Effector memory CD4-positive, alpha-beta T cell (primary cell): ENCODE measurements around the gene CPNE6.

Experiments
- DNase-seq, 3 donors: peaks; one replicate each; pipeline ENCODE4 v3.0.0-alpha.2; 2020
- H3K27ac ChIP-seq: 2 replicates; pipeline ENCODE4 v1.7.0; 2013; ENCODE audit warnings: mild to moderate bottlenecking, low read length, moderate library complexity; ENCODE audit not compliant: insufficient read depth, poor library complexity, severe bottlenecking
- H3K27me3 ChIP-seq: replicated peaks from 2 replicates; pipeline ENCODE4 v1.7.0; 2013; ENCODE audit warnings: mild to moderate bottlenecking, low read length; ENCODE audit not compliant: insufficient read depth, control insufficient read depth, poor library complexity, severe bottlenecking
- H3K36me3 ChIP-seq: 2 replicates; pipeline ENCODE4 v1.7.0; 2013; ENCODE audit warnings: mild to moderate bottlenecking, low read length, moderate library complexity; ENCODE audit not compliant: control insufficient read depth, insufficient read depth
- H3K4me1 ChIP-seq: 2 replicates; pipeline ENCODE4 v1.7.0; 2013; ENCODE audit warnings: low read length, mild to moderate bottlenecking; ENCODE audit not compliant: control insufficient read depth, insufficient read depth, poor library complexity, severe bottlenecking
- H3K4me3 ChIP-seq: 2 replicates; pipeline ENCODE4 v1.7.0; 2013; ENCODE audit warnings: low read length, low read depth, mild to moderate bottlenecking; ENCODE audit not compliant: insufficient read depth, poor library complexity, severe bottlenecking
- H3K9me3 ChIP-seq: 2 replicates; pipeline ENCODE4 v1.7.0; 2013; ENCODE audit warnings: mild to moderate bottlenecking, low read length, moderate library complexity; ENCODE audit not compliant: control insufficient read depth

The CPNE6 gene

GRCh38 chr14:24076302-24076601 lies 4.9 kb downstream of the CPNE6 start:
- Histone ChIP-seq H3K4me3 (no peak overlapping the region), H3K27ac (no peak overlapping the region), H3K4me1 (peaks cover 8% of the 10 kb centered on the region), H3K9me3 (no peaks in the 10 kb centered on the region), H3K27me3 (no peaks in the 10 kb centered on the region), H3K36me3 (no peaks in the 10 kb centered on the region)
- no peak for DNase-seq

DNA sequence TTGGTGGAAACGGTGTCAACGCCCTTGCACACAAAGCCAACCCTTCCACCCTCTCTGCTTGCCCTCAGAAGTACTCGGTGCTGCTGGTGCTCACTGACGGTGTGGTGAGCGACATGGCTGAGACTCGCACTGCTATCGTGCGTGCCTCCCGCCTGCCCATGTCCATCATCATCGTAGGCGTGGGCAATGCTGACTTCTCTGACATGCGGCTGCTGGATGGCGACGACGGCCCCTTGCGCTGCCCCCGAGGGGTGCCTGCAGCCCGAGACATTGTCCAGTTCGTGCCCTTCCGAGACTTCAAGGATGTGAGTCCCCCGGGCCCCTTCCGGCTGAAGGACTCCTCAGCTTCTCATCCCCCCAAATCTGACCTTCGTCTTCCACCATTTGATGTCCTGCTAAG lies 5.7 kb downstream of the CPNE6 start:
- peaks cover 12% of the 10 kb centered on the region for H3K4me1 ChIP-seq
- DNase-seq = no peak
- H3K4me3 ChIP-seq = no peak overlapping the region
- H3K27me3 ChIP-seq = no peaks in the 10 kb centered on the region
- no peaks in the 10 kb centered on the region for H3K36me3 ChIP-seq
- no peak overlapping the region for H3K27ac ChIP-seq
- no peaks in the 10 kb centered on the region for H3K9me3 ChIP-seq

DNA sequence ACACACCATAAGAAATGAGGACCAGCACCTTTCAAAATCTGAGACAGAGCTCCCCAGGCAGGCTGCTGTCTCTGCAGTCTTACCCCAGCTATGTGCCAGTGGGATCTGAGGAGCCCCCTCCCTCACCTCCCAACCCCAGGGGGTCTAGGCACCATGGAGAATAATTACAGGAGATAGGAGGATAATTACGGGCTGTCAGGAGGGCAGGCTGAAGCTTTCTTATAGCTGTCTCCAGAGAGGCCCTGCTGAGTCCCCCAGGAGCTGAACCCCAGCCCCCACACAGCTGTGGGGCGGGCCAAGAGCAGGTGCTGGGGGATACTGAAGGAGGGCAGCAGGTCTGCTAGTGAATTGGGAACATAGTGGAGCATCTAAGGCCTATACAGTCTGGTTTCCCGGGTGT lies 6.8 kb downstream of the CPNE6 start:
- no peak overlapping the region for H3K27ac ChIP-seq
- DNase-seq = no peak
- H3K27me3 ChIP-seq = no peaks in the 10 kb centered on the region
- no peaks in the 10 kb centered on the region for H3K36me3 ChIP-seq
- no peaks in the 10 kb centered on the region for H3K9me3 ChIP-seq
- H3K4me1 ChIP-seq = peaks cover 12% of the 10 kb centered on the region
- no peak overlapping the region for H3K4me3 ChIP-seq

GRCh38 chr14:24079491-24080141 lies 8.3 kb downstream of the CPNE6 start:
- no peaks in the 10 kb centered on the region for H3K9me3 ChIP-seq
- DNase-seq = no peak
- H3K27ac ChIP-seq = no peak overlapping the region
- no peaks in the 10 kb centered on the region for H3K36me3 ChIP-seq
- H3K4me3 ChIP-seq = no peak overlapping the region
- H3K4me1 ChIP-seq = peaks cover 12% of the 10 kb centered on the region
- H3K27me3 ChIP-seq = no peaks in the 10 kb centered on the region

- no peaks in the 10 kb centered on the region for H3K36me3 ChIP-seq
- peaks cover 12% of the 10 kb centered on the region for H3K4me1 ChIP-seq
- H3K4me3 ChIP-seq = no peak overlapping the region
- no peak overlapping the region for H3K27ac ChIP-seq
- no peaks in the 10 kb centered on the region for H3K9me3 ChIP-seq
- no peaks in the 10 kb centered on the region for H3K27me3 ChIP-seq
- DNase-seq = no peak
Observed at GRCh38 chr14:24080142-24080530, 8.8 kb downstream of the CPNE6 start.

DNA sequence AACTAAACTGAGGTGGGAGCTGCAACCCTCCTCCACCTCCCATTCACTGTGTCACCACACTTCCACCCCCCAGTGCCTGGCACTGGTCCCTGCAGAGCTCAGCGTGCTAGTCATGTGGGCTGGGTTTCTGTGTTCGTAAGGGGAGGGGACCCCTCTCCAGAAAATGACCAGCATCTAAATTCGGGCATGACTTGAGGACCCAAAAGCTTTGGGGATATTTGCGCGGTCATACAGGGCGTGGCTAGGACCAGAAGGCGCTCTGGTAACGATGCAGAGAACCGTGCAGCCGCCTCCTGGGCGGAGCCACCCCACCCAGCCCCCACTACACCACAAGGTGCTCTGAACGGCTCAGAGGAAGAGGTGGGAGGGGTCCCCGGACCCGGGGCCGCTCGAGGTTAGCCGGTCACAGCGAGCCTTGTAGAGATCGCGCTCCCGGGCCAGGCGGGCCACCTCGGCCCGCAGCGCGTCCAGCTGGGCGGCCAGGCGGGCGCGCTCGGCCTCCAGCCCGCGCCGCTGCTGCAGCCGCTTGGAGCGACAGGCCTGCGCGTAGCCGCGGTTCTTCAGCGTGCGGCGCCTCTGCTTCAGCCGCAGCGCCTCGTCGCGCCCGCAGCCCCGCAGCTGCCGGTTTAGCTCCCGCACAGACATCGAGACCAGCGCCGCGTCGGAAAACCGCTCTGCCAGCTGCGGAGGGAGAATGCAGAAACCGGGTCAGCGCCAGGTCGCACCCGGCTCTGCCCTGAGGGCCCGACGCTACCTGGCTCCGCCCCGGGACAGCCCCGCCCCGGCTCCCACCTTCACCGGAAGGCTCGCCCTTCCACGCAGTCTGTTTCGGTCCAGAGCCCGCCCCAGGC lies 9.8 kb downstream of the CPNE6 start:
- Histone ChIP-seq H3K4me1 (peaks cover 12% of the 10 kb centered on the region), H3K4me3 (peak overlapping the region; percentile 80), H3K9me3 (no peaks in the 10 kb centered on the region), H3K36me3 (no peaks in the 10 kb centered on the region), H3K27ac (peak overlapping the region; percentile 43), H3K27me3 (no peaks in the 10 kb centered on the region)
- peak; percentile 25 to 49 (median 43) for DNase-seq

- H3K36me3 ChIP-seq = no peaks in the 10 kb centered on the region
- no peaks in the 10 kb centered on the region for H3K9me3 ChIP-seq
- H3K27me3 ChIP-seq = no peaks in the 10 kb centered on the region
- no peak for DNase-seq
- peak overlapping the region; percentile 80 for H3K4me3 ChIP-seq
- H3K4me1 ChIP-seq = peaks cover 12% of the 10 kb centered on the region
- peak overlapping the region; percentile 43 for H3K27ac ChIP-seq
Observed at GRCh38 chr14:24081739-24082211, 10.4 kb downstream of the CPNE6 start.

DNA sequence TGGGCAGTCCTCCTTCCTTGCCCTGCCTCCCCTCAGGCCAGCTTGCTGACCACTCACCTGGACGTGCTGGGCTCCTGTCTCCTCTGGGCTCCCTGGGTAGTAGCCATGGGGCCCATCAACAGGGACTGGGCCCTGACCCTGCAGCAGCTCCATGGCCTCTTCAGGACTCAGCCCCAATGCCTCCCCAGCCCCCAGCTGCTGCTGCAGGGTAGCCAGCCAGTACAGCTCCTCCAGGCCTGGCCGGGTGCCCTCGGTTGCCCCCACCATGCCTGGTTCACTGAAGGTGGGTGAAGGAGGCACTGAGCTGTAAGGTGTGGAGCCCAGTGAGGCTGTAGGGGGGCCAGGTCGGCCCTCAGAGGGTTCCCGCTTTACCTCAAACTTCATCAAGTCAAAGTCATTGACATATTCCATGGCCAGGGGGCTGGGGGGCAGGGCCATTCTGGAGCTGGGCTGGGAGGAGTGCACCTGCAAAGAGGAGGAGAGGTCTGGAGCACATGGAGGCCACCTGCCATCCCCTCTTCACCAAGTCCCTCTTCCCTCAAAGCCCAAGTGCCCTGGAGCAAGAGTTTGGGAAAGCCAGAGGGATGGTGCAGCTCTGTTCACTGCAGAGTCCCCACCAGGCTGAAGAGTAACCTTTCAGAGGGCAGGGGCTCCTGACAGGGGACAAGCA lies 11.2 kb downstream of the CPNE6 start:
- H3K36me3 ChIP-seq = no peaks in the 10 kb centered on the region
- no peak overlapping the region for H3K4me3 ChIP-seq
- no peaks in the 10 kb centered on the region for H3K27me3 ChIP-seq
- H3K9me3 ChIP-seq = no peaks in the 10 kb centered on the region
- H3K4me1 ChIP-seq = peaks cover 12% of the 10 kb centered on the region
- no peak for DNase-seq
- no peak overlapping the region for H3K27ac ChIP-seq

- H3K27me3 ChIP-seq = no peaks in the 10 kb centered on the region
- H3K27ac ChIP-seq = no peak overlapping the region
- H3K36me3 ChIP-seq = no peaks in the 10 kb centered on the region
- H3K4me1 ChIP-seq = peaks cover 12% of the 10 kb centered on the region
- no peak overlapping the region for H3K4me3 ChIP-seq
- no peak for DNase-seq
- no peaks in the 10 kb centered on the region for H3K9me3 ChIP-seq
Observed at GRCh38 chr14:24083462-24083861, 12.1 kb downstream of the CPNE6 start.

- H3K4me1 ChIP-seq = peaks cover 12% of the 10 kb centered on the region
- no peak overlapping the region for H3K4me3 ChIP-seq
- no peak overlapping the region for H3K27ac ChIP-seq
- no peaks in the 10 kb centered on the region for H3K9me3 ChIP-seq
- no peak for DNase-seq
- H3K36me3 ChIP-seq = no peaks in the 10 kb centered on the region
- H3K27me3 ChIP-seq = no peaks in the 10 kb centered on the region
Observed at GRCh38 chr14:24084440-24084839, 13.1 kb downstream of the CPNE6 start.
